Ureter (tissue), 1 donor: ENCODE measurements around the gene ROM1. TPM values are rescaled to one million over a fixed set of nuclear protein-coding genes. Genes with fewer than 3 reads are reported as not detected.
"Not testable (repeated sequence)": the region's sequence is repeated elsewhere in the genome, so short reads cannot be mapped to it uniquely, and the experiment has no call there.

Experiments used
- DNase-seq: peaks from one replicate; pipeline ENCODE4 v3.0.0-alpha.2; 2020; ENCODE audit warnings: low spot score
- total RNA-seq: library from RNA; stranded (reverse); gene quantifications from one replicate; pipeline ENCODE4 v1.2.4, GENCODE V29; 2023
- donor health status: DM: yes; HTN: yes; CAD: no.

The ROM1 gene
- total RNA-seq, 1 donor from 2014 or later: 5.4 TPM

GRCh38 chr11:62610403-62610802, 2.7 kb upstream of the ROM1 start:
- DNase-seq: no peak

GRCh38 chr11:62610814-62611704, 2.0 kb upstream of the ROM1 start:
- no peak for DNase-seq

GRCh38 chr11:62611705-62612365, 1.2 kb upstream of the ROM1 start:
- peak; percentile 67 for DNase-seq

- no peak for DNase-seq
Measured at GRCh38 chr11:62613291-62613778, 278 bp downstream of the ROM1 start.

GRCh38 chr11:62614275-62614674, 1.2 kb downstream of the ROM1 start:
- DNase-seq: no peak

GRCh38 chr11:62615521-62615920, 2.5 kb downstream of the ROM1 start:
- DNase-seq: no peak

GRCh38 chr11:62616957-62617356, 3.9 kb downstream of the ROM1 start:
- not testable (repeated sequence) for DNase-seq

- no peak for DNase-seq
Measured at GRCh38 chr11:62621027-62621566, 8.0 kb downstream of the ROM1 start.

- peak; percentile 99 for DNase-seq
Measured at GRCh38 chr11:62621567-62622470, 8.8 kb downstream of the ROM1 start, which contains the start of gene B3GAT3. Gene B3GAT3, minus strand, starts transcription at chr11:62621986. Its CDS starts 39 bp downstream, at chr11:62621947.

- DNase-seq: no peak
Measured at GRCh38 chr11:62622476-62623089, 9.5 kb downstream of the ROM1 start.

- DNase-seq: no peak
Measured at GRCh38 chr11:62627713-62628112, 14.7 kb downstream of the ROM1 start.

- DNase-seq: no peak
Measured at GRCh38 chr11:62632492-62632891, 19.4 kb downstream of the ROM1 start.

GRCh38 chr11:62644220-62644619, 31.2 kb downstream of the ROM1 start:
- no peak for DNase-seq

- no peak for DNase-seq
Measured at GRCh38 chr11:62645671-62645945, 32.6 kb downstream of the ROM1 start.

- DNase-seq: peak; percentile 100
Measured at GRCh38 chr11:62645946-62646824, 33.1 kb downstream of the ROM1 start, which contains the start of gene GANAB. Gene GANAB, minus strand, starts transcription at chr11:62646613. Its CDS starts 14 bp downstream, at chr11:62646599.

GRCh38 chr11:62646825-62647608, 34.0 kb downstream of the ROM1 start:
- DNase-seq: peak; percentile 52

- no peak for DNase-seq
Measured at GRCh38 chr11:62647609-62648005, 34.5 kb downstream of the ROM1 start.

- no peak for DNase-seq
Measured at GRCh38 chr11:62648185-62648966, 35.3 kb downstream of the ROM1 start.
